Neutrophil (primary cell): ENCODE data around the gene PLA2G4C.
A peak's percentile ranks its signal among the peaks of the same experiment; 100 is the strongest.

Experiments used
- H3K27ac ChIP-seq: fragments of 200-600 bp; sonication (generic); 2 replicates; pipeline ENCODE4 v1.5.1; 2016; ENCODE audit warnings: mild to moderate bottlenecking, moderate library complexity
- H3K27me3 ChIP-seq: fragments of 200-600 bp; sonication (generic); 2 replicates; pipeline ENCODE4 v1.6.0; 2016; ENCODE audit warnings: mild to moderate bottlenecking
- H3K36me3 ChIP-seq: fragments of 200-600 bp; sonication (generic); 2 replicates; pipeline ENCODE4 v1.5.1; 2017
- H3K4me1 ChIP-seq, 2 experiments: fragments of 200-600 bp in 1 of 2; sonication (generic) in 1 of 2; 1 replicate in 1 of 2; 2 replicates in 1 of 2; pipeline versions ENCODE4 v1.5.1 to v1.6.1; 2013 to 2016; ENCODE audit warnings: low read depth in 1 of 2, low read length in 1 of 2, mild to moderate bottlenecking in 1 of 2, moderate library complexity in 1 of 2; ENCODE audit not compliant: control insufficient read depth in 1 of 2, insufficient read depth in 1 of 2
- H3K4me3 ChIP-seq, 2 experiments: fragments of 200-600 bp in 1 of 2; sonication (generic) in 1 of 2; 1 replicate in 1 of 2; 2 replicates in 1 of 2; pipeline ENCODE4 v1.5.1; 2013 to 2016; ENCODE audit warnings: low read depth in 1 of 2, low read length in 1 of 2, mild to moderate bottlenecking in 1 of 2, moderate library complexity in 1 of 2
- H3K9me3 ChIP-seq: fragments of 200-600 bp; sonication (generic); 2 replicates; pipeline ENCODE4 v1.5.1; 2016
- TF ChIP-seq, protein P1 (sequence below): fragments of 200-600 bp; sonication (generic); IDR thresholded peaks from 2 replicates; pipeline ENCODE4 v1.5.1; 2016; ENCODE audit warnings: antibody characterized with exemption

Gene PLA2G4C, protein sequence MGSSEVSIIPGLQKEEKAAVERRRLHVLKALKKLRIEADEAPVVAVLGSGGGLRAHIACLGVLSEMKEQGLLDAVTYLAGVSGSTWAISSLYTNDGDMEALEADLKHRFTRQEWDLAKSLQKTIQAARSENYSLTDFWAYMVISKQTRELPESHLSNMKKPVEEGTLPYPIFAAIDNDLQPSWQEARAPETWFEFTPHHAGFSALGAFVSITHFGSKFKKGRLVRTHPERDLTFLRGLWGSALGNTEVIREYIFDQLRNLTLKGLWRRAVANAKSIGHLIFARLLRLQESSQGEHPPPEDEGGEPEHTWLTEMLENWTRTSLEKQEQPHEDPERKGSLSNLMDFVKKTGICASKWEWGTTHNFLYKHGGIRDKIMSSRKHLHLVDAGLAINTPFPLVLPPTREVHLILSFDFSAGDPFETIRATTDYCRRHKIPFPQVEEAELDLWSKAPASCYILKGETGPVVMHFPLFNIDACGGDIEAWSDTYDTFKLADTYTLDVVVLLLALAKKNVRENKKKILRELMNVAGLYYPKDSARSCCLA

DNA sequence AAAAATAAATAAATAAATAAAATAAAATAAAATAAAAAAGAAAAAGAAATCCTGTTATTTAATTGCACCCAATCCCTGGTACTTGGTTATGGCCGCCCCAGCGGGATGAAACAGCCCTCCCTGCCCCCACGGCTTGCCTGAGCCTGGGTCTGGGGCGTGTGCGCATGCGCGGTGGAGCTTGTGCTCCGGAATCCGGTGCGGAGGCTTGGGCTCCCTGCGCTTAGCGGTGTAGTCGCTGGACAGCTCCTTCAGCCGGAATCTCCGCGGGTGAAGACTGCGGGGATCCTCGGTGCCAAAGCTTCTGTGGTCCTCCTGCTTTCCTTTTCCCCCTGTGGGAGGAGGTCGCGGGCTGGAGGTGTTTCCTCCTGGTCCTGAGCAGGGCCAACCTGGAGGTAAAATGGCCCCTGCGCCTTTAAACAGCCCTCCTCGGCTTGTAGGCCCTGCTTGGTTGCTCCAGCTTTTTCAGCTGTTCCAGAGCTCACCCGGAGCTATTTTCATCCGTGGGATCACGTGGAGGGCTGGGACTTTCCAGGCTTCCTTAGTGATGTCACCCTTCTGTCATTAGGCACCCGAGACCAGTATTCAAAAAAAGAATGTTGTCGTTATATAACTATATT lies at the start of gene PLA2G4C:
Gene PLA2G4C, minus strand, starts transcription at position 468 of the 617 bp plus-strand sequence. CDS start 4,288 bp downstream, outside the sequence.
- Histone ChIP-seq H3K9me3 (no peaks in the 10 kb centered on the region), H3K36me3 (peaks cover 6% of the 10 kb centered on the region), H3K27me3 (peaks cover 7% of the 10 kb centered on the region), H3K4me3 (peak within 1 kb of the TSS; percentile 62 to 70), H3K27ac (no peak within 1 kb of the TSS), H3K4me1 (peaks cover 0 to 10% of the 10 kb centered on the region in 2 experiments)
- TF ChIP-seq, protein P1, sequence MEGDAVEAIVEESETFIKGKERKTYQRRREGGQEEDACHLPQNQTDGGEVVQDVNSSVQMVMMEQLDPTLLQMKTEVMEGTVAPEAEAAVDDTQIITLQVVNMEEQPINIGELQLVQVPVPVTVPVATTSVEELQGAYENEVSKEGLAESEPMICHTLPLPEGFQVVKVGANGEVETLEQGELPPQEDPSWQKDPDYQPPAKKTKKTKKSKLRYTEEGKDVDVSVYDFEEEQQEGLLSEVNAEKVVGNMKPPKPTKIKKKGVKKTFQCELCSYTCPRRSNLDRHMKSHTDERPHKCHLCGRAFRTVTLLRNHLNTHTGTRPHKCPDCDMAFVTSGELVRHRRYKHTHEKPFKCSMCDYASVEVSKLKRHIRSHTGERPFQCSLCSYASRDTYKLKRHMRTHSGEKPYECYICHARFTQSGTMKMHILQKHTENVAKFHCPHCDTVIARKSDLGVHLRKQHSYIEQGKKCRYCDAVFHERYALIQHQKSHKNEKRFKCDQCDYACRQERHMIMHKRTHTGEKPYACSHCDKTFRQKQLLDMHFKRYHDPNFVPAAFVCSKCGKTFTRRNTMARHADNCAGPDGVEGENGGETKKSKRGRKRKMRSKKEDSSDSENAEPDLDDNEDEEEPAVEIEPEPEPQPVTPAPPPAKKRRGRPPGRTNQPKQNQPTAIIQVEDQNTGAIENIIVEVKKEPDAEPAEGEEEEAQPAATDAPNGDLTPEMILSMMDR = no peak

DNA sequence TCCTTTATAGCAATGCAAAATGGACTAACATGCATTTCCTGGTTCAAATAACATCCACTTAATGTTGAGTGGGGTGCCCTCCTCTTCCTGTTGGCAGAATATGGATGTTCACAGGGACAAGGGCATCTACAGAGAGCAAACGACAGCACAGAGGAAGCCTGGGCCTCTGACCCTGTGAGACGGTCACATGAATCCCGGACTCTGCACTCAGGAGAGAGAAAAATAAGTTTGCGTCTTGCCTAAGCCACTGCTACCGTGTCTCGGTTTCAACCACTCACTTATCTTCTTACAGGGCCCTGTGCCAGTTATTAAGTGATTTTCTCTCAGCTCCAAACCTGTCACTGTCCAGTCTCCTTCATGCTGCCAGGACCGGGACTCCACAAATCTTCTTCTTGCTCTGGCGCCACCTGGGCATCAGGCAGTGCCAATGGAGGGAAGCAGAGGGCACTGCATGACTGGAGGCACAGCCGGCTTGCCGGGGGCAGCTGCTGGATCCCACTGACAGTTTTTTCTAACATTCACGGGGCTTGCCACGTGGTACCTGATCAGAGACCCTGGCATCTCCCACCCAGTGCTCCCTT lies 47.7 kb upstream of the PLA2G4C start:
- no peak overlapping the region for H3K27ac ChIP-seq
- no peak overlapping the region for H3K4me3 ChIP-seq
- H3K27me3 ChIP-seq = no peaks in the 10 kb centered on the region
- peaks cover 35% of the 10 kb centered on the region for H3K36me3 ChIP-seq
- no peaks in the 10 kb centered on the region for H3K9me3 ChIP-seq
- TF ChIP-seq, protein P1 = no peak
- peaks cover 4% of the 10 kb centered on the region in 2 experiments for H3K4me1 ChIP-seq

DNA sequence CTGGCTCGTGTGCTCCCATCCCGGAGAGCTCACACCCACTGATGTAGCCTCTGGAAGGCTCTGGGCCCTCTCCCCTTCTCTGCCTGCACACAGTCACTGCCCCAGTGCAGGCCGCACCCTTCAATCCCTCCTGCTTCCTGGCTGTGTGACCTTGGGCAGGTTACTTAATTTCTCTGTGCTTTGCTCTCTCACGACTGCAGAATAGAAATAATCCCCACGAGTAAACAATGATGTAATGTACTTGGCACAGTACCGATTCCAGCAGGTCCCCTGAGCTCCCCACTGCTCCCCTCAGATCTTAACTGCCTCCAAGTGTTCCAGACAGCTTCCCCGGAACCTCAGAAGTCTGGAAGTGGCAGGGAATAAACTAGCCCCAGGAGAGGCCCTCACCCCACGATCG lies 43.4 kb upstream of the PLA2G4C start:
- no peak overlapping the region for H3K27ac ChIP-seq
- H3K4me1 ChIP-seq = no peaks in the 10 kb centered on the region
- H3K4me3 ChIP-seq = no peak overlapping the region
- no peaks in the 10 kb centered on the region for H3K9me3 ChIP-seq
- peaks cover 39% of the 10 kb centered on the region for H3K36me3 ChIP-seq
- TF ChIP-seq, protein P1 = no peak
- H3K27me3 ChIP-seq = no peaks in the 10 kb centered on the region

DNA sequence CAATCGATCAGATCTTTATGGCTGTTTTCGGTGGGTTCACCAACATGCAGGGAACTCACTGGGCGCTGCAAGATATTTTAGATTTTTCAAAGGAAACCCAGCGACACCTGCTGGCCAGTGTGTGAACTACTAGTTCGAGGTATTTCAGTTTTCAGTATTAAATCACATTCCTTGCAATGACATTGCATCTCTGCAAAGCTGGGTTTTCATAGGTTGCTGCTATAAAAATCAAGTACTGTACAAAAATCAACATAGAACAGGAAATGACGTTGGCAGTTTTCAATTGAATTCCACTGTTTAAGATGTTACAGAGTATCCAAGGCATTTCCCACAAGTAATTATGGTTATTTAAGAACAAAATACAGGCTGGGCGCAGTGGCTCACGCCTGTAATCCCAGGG lies 41.9 kb upstream of the PLA2G4C start:
- Histone ChIP-seq H3K4me3 (no peak overlapping the region), H3K27me3 (no peaks in the 10 kb centered on the region), H3K4me1 (no peaks in the 10 kb centered on the region), H3K9me3 (no peaks in the 10 kb centered on the region), H3K27ac (no peak overlapping the region), H3K36me3 (peaks cover 39% of the 10 kb centered on the region)
- TF ChIP-seq, protein P1 = peak; percentile 89

DNA sequence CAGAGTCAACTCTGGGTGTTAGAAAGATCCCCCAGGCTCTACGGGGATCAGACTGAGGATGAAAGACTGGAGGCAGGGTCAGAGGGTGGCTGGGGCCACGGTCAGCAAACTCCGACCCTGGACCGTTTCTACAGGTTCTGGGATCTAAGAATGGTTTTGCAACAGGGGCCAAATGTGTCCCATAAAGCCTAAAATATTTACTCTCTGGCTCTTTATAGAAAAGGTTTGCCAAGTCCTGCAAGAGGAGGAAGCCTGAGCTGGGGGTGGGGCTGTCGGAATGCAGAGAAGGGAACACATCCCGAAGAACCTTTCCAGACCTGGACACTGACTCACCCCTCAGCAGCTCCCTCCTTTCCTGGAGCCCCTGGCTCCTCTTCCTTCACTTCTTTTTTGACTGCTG lies 38.8 kb upstream of the PLA2G4C start:
- Histone ChIP-seq H3K4me3 (no peak overlapping the region), H3K36me3 (peaks cover 35% of the 10 kb centered on the region), H3K27me3 (no peaks in the 10 kb centered on the region), H3K4me1 (no peaks in the 10 kb centered on the region), H3K27ac (no peak overlapping the region), H3K9me3 (no peaks in the 10 kb centered on the region)
- TF ChIP-seq, protein P1 = no peak
